ENCODE results near the gene NPBWR2.

- TF ChIP-seq SMAD3 (CRISPR knock-in tag; IDR thresholded peaks at IDR 0.05; ENCODE audit: borderline replicate concordance) (no peak), CTCF (IDR thresholded peaks at IDR 0.05) (no peak), ZNF121 (CRISPR knock-in tag; IDR thresholded peaks at IDR 0.05) (no peak), ELF4 (CRISPR knock-in tag; IDR thresholded peaks at IDR 0.05; ENCODE audit: low read depth) (no peak), USF2 (CRISPR knock-in tag; IDR thresholded peaks at IDR 0.05) (no peak), ZNF423 (CRISPR knock-in tag; IDR thresholded peaks at IDR 0.05) (no peak), ATF3 (CRISPR knock-in tag; conservative IDR thresholded peaks at IDR 0.05) (no peak), STAT6 (CRISPR knock-in tag; conservative IDR thresholded peaks at IDR 0.05; ENCODE audit: low read depth) (no peak), NR2C2 (CRISPR knock-in tag; IDR thresholded peaks at IDR 0.05) (no peak), MAX (CRISPR knock-in tag; IDR thresholded peaks at IDR 0.05) (no peak), PREB (CRISPR knock-in tag; IDR thresholded peaks at IDR 0.05; ENCODE audit: borderline replicate concordance) (no peak)
These were observed 35.7 kb downstream of the NPBWR2 start for GRCh38 chr20:64071341-64072332.

Data from WTC11 (cell line).